ENCODE measurements around the gene ST6GALNAC5.

Gene ST6GALNAC5

DNA sequence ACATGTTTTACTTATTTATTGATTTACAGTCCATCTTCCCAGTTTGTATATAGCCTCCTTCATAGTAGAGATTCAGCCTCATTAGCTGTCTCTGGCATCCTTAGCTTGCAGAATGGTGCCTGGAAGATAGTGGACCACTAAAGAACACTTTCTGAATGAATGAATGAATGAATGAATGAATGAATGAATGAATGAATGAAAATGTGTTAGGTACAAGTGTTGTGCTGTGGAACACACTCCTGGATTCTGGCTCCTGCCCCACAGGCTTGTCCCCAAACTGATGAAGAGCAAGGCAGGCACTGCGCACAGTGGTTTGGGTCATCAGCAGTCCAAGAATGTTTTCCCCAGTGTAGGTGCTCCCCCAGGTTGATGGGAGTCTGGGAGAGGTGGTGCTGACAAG is 159.4 kb downstream of the ST6GALNAC5 start:
- TF ChIP-seq, protein P1, sequence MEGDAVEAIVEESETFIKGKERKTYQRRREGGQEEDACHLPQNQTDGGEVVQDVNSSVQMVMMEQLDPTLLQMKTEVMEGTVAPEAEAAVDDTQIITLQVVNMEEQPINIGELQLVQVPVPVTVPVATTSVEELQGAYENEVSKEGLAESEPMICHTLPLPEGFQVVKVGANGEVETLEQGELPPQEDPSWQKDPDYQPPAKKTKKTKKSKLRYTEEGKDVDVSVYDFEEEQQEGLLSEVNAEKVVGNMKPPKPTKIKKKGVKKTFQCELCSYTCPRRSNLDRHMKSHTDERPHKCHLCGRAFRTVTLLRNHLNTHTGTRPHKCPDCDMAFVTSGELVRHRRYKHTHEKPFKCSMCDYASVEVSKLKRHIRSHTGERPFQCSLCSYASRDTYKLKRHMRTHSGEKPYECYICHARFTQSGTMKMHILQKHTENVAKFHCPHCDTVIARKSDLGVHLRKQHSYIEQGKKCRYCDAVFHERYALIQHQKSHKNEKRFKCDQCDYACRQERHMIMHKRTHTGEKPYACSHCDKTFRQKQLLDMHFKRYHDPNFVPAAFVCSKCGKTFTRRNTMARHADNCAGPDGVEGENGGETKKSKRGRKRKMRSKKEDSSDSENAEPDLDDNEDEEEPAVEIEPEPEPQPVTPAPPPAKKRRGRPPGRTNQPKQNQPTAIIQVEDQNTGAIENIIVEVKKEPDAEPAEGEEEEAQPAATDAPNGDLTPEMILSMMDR (IDR thresholded peaks at IDR 0.05; ENCODE audit: low read length, missing control alignments): no peak
- H3K4me3 ChIP-seq (replicated peaks; ENCODE audit: low read depth, low read length): no peak overlapping the region

DNA sequence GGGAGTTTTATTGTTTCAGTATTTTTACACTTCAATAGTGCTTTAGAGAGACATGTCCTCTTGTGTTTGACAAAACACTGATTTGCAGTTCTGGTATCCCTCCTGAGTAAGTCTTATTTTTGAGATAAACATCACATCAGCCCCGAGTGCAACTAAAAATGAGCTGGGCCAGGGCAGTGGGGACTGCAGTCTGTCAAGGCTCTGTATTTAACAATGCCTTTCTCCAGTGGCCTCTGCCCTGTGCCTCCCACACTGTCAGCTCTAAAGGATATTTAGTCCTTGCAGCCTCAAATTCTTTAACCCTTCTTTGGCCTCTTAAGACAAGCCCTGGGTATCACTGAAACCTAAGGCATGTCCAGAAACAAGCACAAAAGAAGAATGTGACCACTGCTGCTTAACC is 160.6 kb downstream of the ST6GALNAC5 start:
- TF ChIP-seq, protein P1 (IDR thresholded peaks at IDR 0.05; ENCODE audit: low read length, missing control alignments): no peak
- no peak for DNase-seq (ENCODE audit: low read depth)
- no peak overlapping the region for H3K4me3 ChIP-seq (replicated peaks; ENCODE audit: low read depth, low read length)

More for the DNA sequence above, 159.4 kb downstream of the ST6GALNAC5 start:
- DNase-seq (ENCODE audit: low read depth): no peak

DNA sequence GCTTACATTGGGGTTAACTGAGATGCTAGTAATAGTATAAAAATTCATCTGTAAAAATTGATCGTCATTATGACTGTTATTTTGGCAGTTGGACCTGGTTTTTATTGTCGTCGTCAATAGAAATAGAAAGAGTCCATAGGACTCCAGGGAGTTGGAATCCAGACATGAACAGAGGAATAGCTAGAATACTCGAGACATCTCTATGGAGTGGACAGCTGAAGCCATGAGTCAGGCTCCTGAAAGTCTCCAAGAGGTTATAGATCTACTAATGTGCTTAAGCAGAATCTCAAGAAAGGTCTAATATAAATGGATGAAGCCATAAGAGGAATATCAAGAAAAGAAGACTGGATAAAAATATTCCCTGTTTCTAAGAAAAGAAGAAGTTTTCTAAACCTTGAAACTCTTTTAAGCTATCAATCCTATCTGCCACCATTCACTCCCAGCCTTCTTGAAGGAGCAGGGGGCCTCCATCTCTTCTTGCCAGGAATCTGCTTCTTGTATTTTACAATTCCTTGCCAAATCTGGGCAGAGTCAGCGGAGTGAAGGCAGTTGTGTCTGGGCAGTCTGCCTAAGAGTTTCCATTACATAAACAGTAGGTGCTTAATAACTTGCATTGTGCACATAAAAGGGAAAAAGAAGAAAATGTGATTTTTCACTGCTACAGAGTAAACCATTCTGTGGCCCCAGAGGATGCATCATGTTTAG is 163.3 kb downstream of the ST6GALNAC5 start:
- no peak overlapping the region for H3K4me3 ChIP-seq (replicated peaks; ENCODE audit: low read depth, low read length)
- TF ChIP-seq, protein P1 (IDR thresholded peaks at IDR 0.05; ENCODE audit: low read length, missing control alignments): no peak
- no peak for DNase-seq (ENCODE audit: low read depth)

DNA sequence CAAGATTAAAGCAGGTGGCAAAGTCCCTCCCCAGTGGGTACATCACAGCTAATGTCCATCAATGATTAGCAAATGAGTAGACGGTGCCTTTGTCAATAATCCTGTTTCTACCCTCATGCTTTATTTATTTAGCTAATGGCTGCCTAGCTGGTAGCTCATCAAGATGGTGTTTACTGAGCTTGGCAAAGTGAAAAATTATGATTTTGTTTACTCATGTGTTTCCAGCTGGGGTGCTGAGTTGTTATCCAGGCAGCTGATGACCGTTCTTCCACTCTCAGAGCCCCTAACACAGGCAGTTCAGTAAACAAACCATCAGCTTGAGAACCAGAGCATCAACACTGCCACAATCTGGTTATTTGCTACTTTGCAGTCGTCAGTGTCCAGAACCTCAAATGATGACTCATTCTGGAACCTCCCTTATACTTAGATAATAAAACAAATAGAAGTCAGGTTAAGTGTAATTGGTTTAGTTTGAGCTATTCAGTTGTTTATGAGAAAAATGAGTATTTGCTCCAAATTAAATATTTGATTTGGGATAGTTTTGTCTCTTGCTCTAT is 163.9 kb downstream of the ST6GALNAC5 start:
- peak; percentile 40 for DNase-seq (ENCODE audit: low read depth)
- TF ChIP-seq, protein P1 (IDR thresholded peaks at IDR 0.05; ENCODE audit: low read length, missing control alignments): no peak
- no peak overlapping the region for H3K4me3 ChIP-seq (replicated peaks; ENCODE audit: low read depth, low read length)

DNA sequence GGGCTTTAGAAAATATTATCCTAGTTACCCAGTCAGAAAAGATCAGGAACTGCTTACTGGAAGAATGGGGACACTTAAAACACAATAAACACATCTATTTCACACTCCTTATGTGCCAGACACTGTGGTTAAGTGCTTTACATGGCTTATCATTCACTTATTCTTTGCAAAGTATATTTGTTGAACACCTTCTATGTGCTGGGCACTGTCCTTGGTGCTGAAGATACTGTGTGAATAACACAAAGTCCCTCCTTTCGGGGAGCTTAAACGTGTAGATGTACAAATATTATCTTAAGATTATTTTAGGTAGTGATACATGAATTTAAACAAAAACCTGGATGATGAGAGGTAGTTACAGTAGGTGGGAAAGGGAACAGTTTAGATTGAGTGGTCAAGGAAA is 169.3 kb downstream of the ST6GALNAC5 start:
- TF ChIP-seq, protein P1 (IDR thresholded peaks at IDR 0.05; ENCODE audit: low read length, missing control alignments): no peak
- DNase-seq (ENCODE audit: low read depth): peak; percentile 63
- no peak overlapping the region for H3K4me3 ChIP-seq (replicated peaks; ENCODE audit: low read depth, low read length)

DNA sequence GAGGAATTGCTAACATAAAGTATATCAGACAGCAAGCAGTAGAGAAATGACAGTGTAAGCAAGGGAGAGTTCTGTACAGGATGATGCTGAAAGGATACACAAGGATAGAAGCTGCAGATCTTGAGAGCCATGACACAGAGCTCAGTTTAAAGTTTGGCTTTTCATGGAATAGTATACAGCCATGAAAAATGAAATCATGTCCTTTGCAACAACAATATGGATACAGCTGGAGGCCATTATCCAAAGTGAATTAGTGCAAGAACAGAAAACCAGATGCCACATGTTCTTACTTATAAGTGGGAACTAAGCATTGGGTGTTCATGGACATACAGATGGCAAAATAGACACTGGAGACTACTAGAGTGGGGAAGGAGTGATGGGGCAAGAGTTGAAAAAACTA is 169.8 kb downstream of the ST6GALNAC5 start:
- TF ChIP-seq, protein P1 (IDR thresholded peaks at IDR 0.05; ENCODE audit: low read length, missing control alignments): no peak
- no peak overlapping the region for H3K4me3 ChIP-seq (replicated peaks; ENCODE audit: low read depth, low read length)
- DNase-seq (ENCODE audit: low read depth): no peak

DNA sequence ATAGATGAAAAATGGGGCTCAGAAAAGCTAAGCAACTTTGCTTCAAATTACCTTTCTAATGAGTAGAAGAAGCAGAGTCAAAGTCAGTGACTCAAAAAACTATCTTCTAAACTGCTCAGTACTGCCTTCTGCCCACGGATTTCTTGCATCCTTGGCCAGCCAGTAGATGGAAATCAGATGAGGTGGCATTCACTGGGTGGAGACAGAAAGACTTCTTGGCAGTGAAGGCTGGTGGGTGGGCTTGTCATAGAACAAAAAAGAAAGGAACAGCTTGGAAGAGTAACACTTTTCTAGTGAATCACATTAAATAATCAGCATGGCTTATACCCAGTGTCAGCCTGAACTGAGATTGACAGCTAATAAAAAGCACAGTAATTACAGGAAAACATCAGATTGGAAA is 170.7 kb downstream of the ST6GALNAC5 start:
- TF ChIP-seq, protein P1 (IDR thresholded peaks at IDR 0.05; ENCODE audit: low read length, missing control alignments): no peak
- H3K4me3 ChIP-seq (replicated peaks; ENCODE audit: low read depth, low read length): no peak overlapping the region
- no peak for DNase-seq (ENCODE audit: low read depth)

All from fibroblast of pulmonary artery (primary cell).